A673 (cell line): Measurements from ENCODE around the gene FOS. TPM values are rescaled to one million over a fixed set of nuclear protein-coding genes. Genes with fewer than 3 reads are reported as not detected.

Experiments used
- BruUV-seq: library from RNA; stranded (reverse); fragments of 400-500 nt; replicated peaks from 2 replicates; lab custom pipeline; 2021; lab: Mats Ljungman, UMichigan
- CTCF ChIA-PET: fragments of 300-600 bp; sonication (Branson Sonifier 250); formaldehyde crosslinking; loops from one replicate; lab custom pipeline; 2022; ENCODE audit warnings: antibody characterized with exemption; lab: Charles Lee
- POLR2A ChIA-PET: fragments of 300-600 bp; sonication (Branson Sonifier 250); formaldehyde crosslinking; loops from one replicate; lab custom pipeline; 2022; ENCODE audit warnings: antibody characterized with exemption; ENCODE audit not compliant: low non-redundant PET; lab: Charles Lee
- DNase-seq: peaks from one replicate; pipeline ENCODE4 v3.0.0-alpha.2; 2015; ENCODE audit warnings: low spot score
- H3K27ac ChIP-seq: fragments of 200-600 bp; sonication (generic); 2 replicates; pipeline ENCODE4 v1.5.1; 2016; ENCODE audit warnings: mixed run types, low read depth, mild to moderate bottlenecking, mixed read lengths, antibody characterized with exemption, low read length; ENCODE audit not compliant: poor library complexity, severe bottlenecking
- H3K27me3 ChIP-seq: fragments of 200-600 bp; sonication (generic); replicated peaks from 2 replicates; pipeline ENCODE4 v1.6.1; 2017; ENCODE audit warnings: mixed run types, low read depth, mild to moderate bottlenecking, mixed read lengths, antibody characterized with exemption, low read length; ENCODE audit not compliant: insufficient read depth, poor library complexity
- H3K36me3 ChIP-seq: fragments of 200-600 bp; sonication (generic); 2 replicates; pipeline ENCODE4 v1.6.1; 2016; ENCODE audit warnings: mixed run types, mild to moderate bottlenecking, mixed read lengths, antibody characterized with exemption, low read length; ENCODE audit not compliant: insufficient read depth, poor library complexity, severe bottlenecking
- H3K4me1 ChIP-seq: fragments of 200-600 bp; sonication (generic); 2 replicates; pipeline ENCODE4 v1.6.1; 2017; ENCODE audit warnings: mixed run types, mild to moderate bottlenecking, mixed read lengths, antibody characterized with exemption, low read length; ENCODE audit not compliant: insufficient read depth, poor library complexity, severe bottlenecking
- H3K4me3 ChIP-seq: fragments of 200-600 bp; sonication (generic); 2 replicates; pipeline ENCODE4 v1.5.1; 2016; ENCODE audit warnings: low read depth, mixed run types, mild to moderate bottlenecking, mixed read lengths, low read length; ENCODE audit not compliant: poor library complexity, severe bottlenecking
- H3K9me3 ChIP-seq: fragments of 200-600 bp; sonication (generic); 2 replicates; pipeline ENCODE4 v1.6.1; 2016; ENCODE audit warnings: mixed run types, low read depth, mild to moderate bottlenecking, mixed read lengths, antibody characterized with exemption, low read length; ENCODE audit not compliant: poor library complexity, severe bottlenecking
- CTCF ChIP-seq: fragments of 300-800, 200-600 bp; sonication (generic); conservative IDR thresholded peaks from 2 replicates; pipeline ENCODE4 v1.5.1; 2017; ENCODE audit warnings: low read depth, mild to moderate bottlenecking, antibody characterized with exemption, low read length, moderate library complexity, mixed read lengths
- EZH2 ChIP-seq: fragments of 200-600 bp; sonication (generic); IDR thresholded peaks from 2 replicates; pipeline ENCODE4 v1.6.1; 2017; ENCODE audit warnings: borderline replicate concordance, low read depth, mild to moderate bottlenecking, mixed read lengths, antibody characterized with exemption, low read length; ENCODE audit not compliant: poor library complexity, severe bottlenecking
- intact Hi-C: fragments of 100-400 bp; cut with micrococcal nuclease; formaldehyde crosslinking; loops from one replicate; pipeline ENCODE4 v1.10.0; 2022; ENCODE audit not compliant: unreplicated experiment
- total RNA-seq: library from RNA; stranded (reverse); gene quantifications from 2 replicates; pipeline ENCODE4 v1.2.3, GENCODE V29; 2021

The FOS gene
- total RNA-seq, 1 experiment from 2014 or later, result 13.7 TPM

- intact Hi-C loops, result no loop called here
- CTCF ChIA-PET, result no interaction called here
- Histone ChIP-seq H3K27me3 (no peaks in the 10 kb centered on the region), H3K4me1 (peaks cover 16% of the 10 kb centered on the region), H3K36me3 (no peaks in the 10 kb centered on the region), H3K4me3 (no peak overlapping the region), H3K27ac (no peak overlapping the region), H3K9me3 (no peaks in the 10 kb centered on the region)
- TF ChIP-seq CTCF (no peak), EZH2 (no peak)
- POLR2A ChIA-PET, result no interaction called here
- no TSS peak for BruUV-seq
- no peak for DNase-seq
Observed at GRCh38 chr14:75249958-75250336, 28.7 kb upstream of the FOS start.

GRCh38 chr14:75250800-75251199 lies 27.8 kb upstream of the FOS start:
- no peaks in the 10 kb centered on the region for H3K36me3 ChIP-seq
- H3K27me3 ChIP-seq, result no peaks in the 10 kb centered on the region
- no peak overlapping the region for H3K4me3 ChIP-seq
- BruUV-seq, result no TSS peak
- no peak overlapping the region for H3K27ac ChIP-seq
- ChIA-PET CTCF (no interaction called here), POLR2A (no interaction called here)
- H3K9me3 ChIP-seq, result no peaks in the 10 kb centered on the region
- TF ChIP-seq EZH2 (no peak), CTCF (no peak)
- DNase-seq, result no peak
- intact Hi-C loops, result no loop called here
- H3K4me1 ChIP-seq, result peaks cover 16% of the 10 kb centered on the region

- no peaks in the 10 kb centered on the region for H3K36me3 ChIP-seq
- peaks cover 11% of the 10 kb centered on the region for H3K4me1 ChIP-seq
- H3K4me3 ChIP-seq, result no peak overlapping the region
- no peak for TF ChIP-seq EZH2
- no peak for TF ChIP-seq CTCF
- BruUV-seq, result no TSS peak
- POLR2A ChIA-PET, result no interaction called here
- intact Hi-C loops, result no loop called here
- H3K27ac ChIP-seq, result peak overlapping the region; percentile 6
- DNase-seq, result no peak
- CTCF ChIA-PET, result no interaction called here
- H3K27me3 ChIP-seq, result no peaks in the 10 kb centered on the region
- H3K9me3 ChIP-seq, result no peaks in the 10 kb centered on the region
Observed at GRCh38 chr14:75252254-75252837, 26.3 kb upstream of the FOS start.
